ENCODE results near the gene P2RY11. TPM values are rescaled to one million over a fixed set of nuclear protein-coding genes. Genes with fewer than 3 reads are reported as not detected.
A peak's percentile ranks its signal among the peaks of the same experiment; 100 is the strongest.

The P2RY11 gene
- total RNA-seq, 1 experiment from 2014 or later = 60.6 TPM

DNA sequence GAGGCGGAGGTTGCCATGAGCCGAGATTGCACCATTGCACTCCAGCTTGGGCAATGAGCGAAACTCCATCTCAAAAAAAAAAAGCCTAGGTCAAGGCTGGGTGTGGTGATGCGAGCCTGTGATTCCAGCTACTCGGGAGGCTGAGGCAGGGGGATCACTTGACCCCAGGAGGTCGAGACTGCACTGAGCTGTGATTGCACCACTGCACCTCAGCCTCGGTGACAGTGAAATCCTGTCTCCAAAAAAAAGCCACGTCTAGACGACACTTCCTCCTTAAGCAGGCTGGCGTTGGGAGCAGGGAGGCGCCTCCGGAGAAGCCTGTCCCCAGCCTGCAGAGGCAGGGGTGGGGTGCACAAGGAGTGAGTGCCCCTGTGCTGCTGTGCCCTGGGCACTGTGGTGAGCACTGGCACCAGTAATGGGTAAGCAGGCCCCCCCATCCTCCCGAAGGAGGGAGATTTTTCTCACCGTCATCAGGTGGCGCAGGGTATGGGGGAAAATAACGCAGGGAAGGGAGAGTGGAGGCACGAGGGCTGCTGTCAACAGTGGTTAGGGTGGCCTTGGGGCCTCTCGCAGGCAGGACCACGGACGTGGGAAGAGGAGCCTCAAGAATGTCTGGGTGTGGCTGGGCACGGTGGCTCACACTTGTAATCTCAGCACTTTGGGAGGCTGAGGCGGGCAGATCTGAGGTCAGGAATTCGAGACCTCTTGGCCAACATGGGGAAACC is 706 bp downstream of the P2RY11 start:
- Histone ChIP-seq H3K56ac (ENCODE audit: insufficient read length, low read depth, low read length) (no peak overlapping the region), H2BK120ac (ENCODE audit: low read depth, low read length, poor library complexity, severe bottlenecking) (no peak overlapping the region)
- peaks cover 39 to 80% (median 64%) of the 10 kb centered on the region in 3 experiments; a peak in 6 of 7 replicates for H3K36me3 Mint-ChIP-seq (ENCODE audit: insufficient read depth in 1 of 3, low read depth in 3 of 3)

More for the DNA sequence above, 706 bp downstream of the P2RY11 start:
- Mint-ChIP-seq H3K27ac (peak overlapping the region in 1 of 3 experiments; percentile 46; a peak in 2 of 7 replicates), H3K27me3 (ENCODE audit: low read depth) (no peaks in the 10 kb centered on the region; the same call in none of the 2 replicates), H3K4me3 (no peak overlapping the region; a peak in 1 of 5 replicates), H3K9me3 (no peaks in the 10 kb centered on the region; a peak in 1 of 5 replicates), H3K4me1 (peaks cover 4 to 9% of the 10 kb centered on the region in 2 experiments)
- H2BK20ac ChIP-seq (ENCODE audit: low read depth, low read length, poor library complexity, severe bottlenecking) = no peak overlapping the region
- no peak overlapping the region for H3K4ac ChIP-seq (ENCODE audit: low read depth, low read length)
- no peak overlapping the region for H3T11ph ChIP-seq (ENCODE audit: low read length)
- WGBS (ENCODE audit: extremely low coverage, insufficient read length, low lambda C conversion rate) = no CpG with 5 or more reads among the region's 23 CpGs
- no peak overlapping the region for H3K27ac ChIP-seq (ENCODE audit: insufficient read length, low read depth, low read length)
- peaks cover under 1% of the 10 kb centered on the region; the same call in 1 of the 2 replicates for H3K79me2 ChIP-seq (ENCODE audit: insufficient read depth, low read length)
- no peak for DNase-seq
- no peaks in the 10 kb centered on the region; the same call in 1 of the 2 replicates for H3K4me1 ChIP-seq (ENCODE audit: insufficient read depth, low read length)
- no peak overlapping the region for H4K8ac ChIP-seq (replicated peaks; ENCODE audit: insufficient read length, low read depth, low read length)
- no peak overlapping the region for H3K4me2 ChIP-seq (ENCODE audit: insufficient read depth, insufficient read length, low read length)
- H4K91ac ChIP-seq (ENCODE audit: insufficient read length, low read depth, low read length) = no peak overlapping the region
- H2BK5ac ChIP-seq (ENCODE audit: insufficient read length, low read length) = no peak overlapping the region
- H2BK12ac ChIP-seq (ENCODE audit: insufficient read length, low read depth, low read length) = no peak overlapping the region
- no peaks in the 10 kb centered on the region for H3K9me3 ChIP-seq (ENCODE audit: control insufficient read depth, low read depth, low read length)
- TF ChIP-seq, protein P1, sequence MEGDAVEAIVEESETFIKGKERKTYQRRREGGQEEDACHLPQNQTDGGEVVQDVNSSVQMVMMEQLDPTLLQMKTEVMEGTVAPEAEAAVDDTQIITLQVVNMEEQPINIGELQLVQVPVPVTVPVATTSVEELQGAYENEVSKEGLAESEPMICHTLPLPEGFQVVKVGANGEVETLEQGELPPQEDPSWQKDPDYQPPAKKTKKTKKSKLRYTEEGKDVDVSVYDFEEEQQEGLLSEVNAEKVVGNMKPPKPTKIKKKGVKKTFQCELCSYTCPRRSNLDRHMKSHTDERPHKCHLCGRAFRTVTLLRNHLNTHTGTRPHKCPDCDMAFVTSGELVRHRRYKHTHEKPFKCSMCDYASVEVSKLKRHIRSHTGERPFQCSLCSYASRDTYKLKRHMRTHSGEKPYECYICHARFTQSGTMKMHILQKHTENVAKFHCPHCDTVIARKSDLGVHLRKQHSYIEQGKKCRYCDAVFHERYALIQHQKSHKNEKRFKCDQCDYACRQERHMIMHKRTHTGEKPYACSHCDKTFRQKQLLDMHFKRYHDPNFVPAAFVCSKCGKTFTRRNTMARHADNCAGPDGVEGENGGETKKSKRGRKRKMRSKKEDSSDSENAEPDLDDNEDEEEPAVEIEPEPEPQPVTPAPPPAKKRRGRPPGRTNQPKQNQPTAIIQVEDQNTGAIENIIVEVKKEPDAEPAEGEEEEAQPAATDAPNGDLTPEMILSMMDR (conservative IDR thresholded peaks at IDR 0.05) = no peak
- H3K79me1 ChIP-seq (ENCODE audit: insufficient read depth, low read depth, low read length, poor library complexity, severe bottlenecking) = no peaks in the 10 kb centered on the region
- H2AK5ac ChIP-seq (ENCODE audit: insufficient read length, low read length) = no peak overlapping the region
- no peaks in the 10 kb centered on the region for H4K20me1 ChIP-seq (ENCODE audit: control insufficient read depth, insufficient read depth, insufficient read length)
- H3K27me3 ChIP-seq (ENCODE audit: insufficient read depth, low read length) = no peaks in the 10 kb centered on the region
- no peak overlapping the region for H3K9ac ChIP-seq (ENCODE audit: extremely low read depth, insufficient read length, low read length)
- no peak overlapping the region for H2BK15ac ChIP-seq (ENCODE audit: low read depth, low read length)
- H3K23me2 ChIP-seq (ENCODE audit: insufficient read length, low read depth, low read length, poor library complexity, severe bottlenecking) = peaks cover under 1% of the 10 kb centered on the region
- no peak overlapping the region for H3K18ac ChIP-seq (ENCODE audit: insufficient read length, low read depth, low read length)
- H3K23ac ChIP-seq (ENCODE audit: insufficient read length, low read depth, low read length) = no peak overlapping the region
- H3K14ac ChIP-seq (ENCODE audit: insufficient read depth, low read length) = no peak overlapping the region
- no peak overlapping the region for H2AFZ ChIP-seq (ENCODE audit: low read length)
- no peak overlapping the region for H4K5ac ChIP-seq (ENCODE audit: insufficient read length, low read depth, low read length)
